PFSK-1 (cell line): ENCODE measurements around the gene HSF5.

Source experiments
- FOXP2 ChIP-seq: optimal IDR thresholded peaks from 2 replicates; pipeline ENCODE3; 2011; ENCODE audit warnings: borderline replicate concordance, control low read depth, inconsistent platforms; ENCODE audit not compliant: insufficient read depth; ENCODE audit errors: extremely low read length, extremely low read depth
- POLR2AphosphoS5 ChIP-seq: IDR thresholded peaks from 2 replicates; pipeline ENCODE4 v1.6.1; 2012; ENCODE audit warnings: low read depth, mild to moderate bottlenecking, control low read depth, low read length, moderate library complexity
- REST ChIP-seq, 2 experiments: IDR thresholded peaks; 2 replicates each; pipeline versions ENCODE4 v1.6.1 to v1.8.0; 2011 to 2012; ENCODE audit warnings: low read depth in 2 of 2, low read length in 2 of 2, control low read depth in 1 of 2, inconsistent platforms in 1 of 2, mild to moderate bottlenecking in 1 of 2, moderate library complexity in 1 of 2; ENCODE audit not compliant: insufficient read depth in 1 of 2
- SIN3A ChIP-seq: IDR thresholded peaks from 2 replicates; pipeline ENCODE4 v1.6.1; 2012; ENCODE audit warnings: mild to moderate bottlenecking, low read length, moderate library complexity, borderline replicate concordance; ENCODE audit not compliant: insufficient read depth
- TAF1 ChIP-seq: IDR thresholded peaks from 2 replicates; pipeline ENCODE4 v1.6.1; 2012; ENCODE audit warnings: low read length, control low read depth, borderline replicate concordance; ENCODE audit not compliant: insufficient read depth

Gene HSF5

GRCh38 chr17:58378733-58379510 lies 109.3 kb downstream of the HSF5 start:
- no peak for TF ChIP-seq FOXP2
- TF ChIP-seq SIN3A: no peak
- no peak for TF ChIP-seq TAF1
- no peak for TF ChIP-seq REST (IDR thresholded peaks at IDR 0.05; ENCODE audit: insufficient read depth in 1 of 2, low read depth in 2 of 2, low read length in 2 of 2)
- TF ChIP-seq POLR2AphosphoS5: no peak

GRCh38 chr17:58377661-58378060 lies 110.5 kb downstream of the HSF5 start:
- TF ChIP-seq SIN3A: no peak
- no peak for TF ChIP-seq FOXP2
- TF ChIP-seq POLR2AphosphoS5: no peak
- TF ChIP-seq TAF1: no peak
- no peak for TF ChIP-seq REST (IDR thresholded peaks at IDR 0.05; ENCODE audit: insufficient read depth in 1 of 2, low read depth in 2 of 2, low read length in 2 of 2)

- no peak for TF ChIP-seq POLR2AphosphoS5
- TF ChIP-seq TAF1: no peak
- TF ChIP-seq FOXP2: no peak
- no peak for TF ChIP-seq REST (IDR thresholded peaks at IDR 0.05; ENCODE audit: insufficient read depth in 1 of 2, low read depth in 2 of 2, low read length in 2 of 2)
- TF ChIP-seq SIN3A: no peak
Observed at GRCh38 chr17:58377093-58377601, 111.1 kb downstream of the HSF5 start.

GRCh38 chr17:58376472-58377000 lies 111.7 kb downstream of the HSF5 start:
- no peak for TF ChIP-seq TAF1
- TF ChIP-seq FOXP2: no peak
- TF ChIP-seq REST (IDR thresholded peaks at IDR 0.05; ENCODE audit: insufficient read depth in 1 of 2, low read depth in 2 of 2, low read length in 2 of 2): no peak
- no peak for TF ChIP-seq SIN3A
- TF ChIP-seq POLR2AphosphoS5: no peak
